ENCODE results near the gene HCAR2.
"Not testable (repeated sequence)": the region's sequence is repeated elsewhere in the genome, so short reads cannot be mapped to it uniquely, and the experiment has no call there.

Gene HCAR2

DNA sequence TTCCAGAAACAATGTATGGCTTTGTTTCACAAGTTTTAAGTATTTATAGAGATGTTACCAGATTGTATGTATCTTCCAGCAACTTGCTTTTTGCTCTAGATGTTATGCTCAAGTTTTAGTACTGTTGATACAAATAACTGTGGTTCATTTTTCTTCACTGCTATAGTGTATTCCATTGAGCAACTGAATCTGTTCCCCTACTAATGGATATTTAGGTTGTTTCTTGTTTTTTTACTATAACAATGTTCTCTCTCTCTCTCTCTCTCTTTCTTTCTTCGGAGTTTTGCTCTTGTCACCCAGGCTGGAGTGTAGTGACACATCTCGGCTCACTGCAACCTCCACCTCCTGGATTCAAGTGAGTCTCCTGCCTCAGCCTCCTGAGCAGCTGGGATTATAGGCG lies 16.6 kb downstream of the HCAR2 start:
- Histone ChIP-seq H3K79me2 (no peaks in the 10 kb centered on the region), H3K9ac (no peak overlapping the region), H3K4me2 (ENCODE audit: low read length) (no peak overlapping the region), H3K4me3 (ENCODE audit: low read depth, low read length) (no peak overlapping the region), H3K36me3 (ENCODE audit: control insufficient read depth, insufficient read depth, low read length) (no peaks in the 10 kb centered on the region), H3K27me3 (ENCODE audit: control insufficient read depth, insufficient read depth, low read length) (no peaks in the 10 kb centered on the region), H3K4me1 (peaks cover 10% of the 10 kb centered on the region), H2AFZ (no peak overlapping the region), H3K27ac (no peak overlapping the region), H3K9me3 (ENCODE audit: control insufficient read depth, low read length) (no peaks in the 10 kb centered on the region)
- no peak for TF ChIP-seq CTCF (IDR thresholded peaks at IDR 0.05)

DNA sequence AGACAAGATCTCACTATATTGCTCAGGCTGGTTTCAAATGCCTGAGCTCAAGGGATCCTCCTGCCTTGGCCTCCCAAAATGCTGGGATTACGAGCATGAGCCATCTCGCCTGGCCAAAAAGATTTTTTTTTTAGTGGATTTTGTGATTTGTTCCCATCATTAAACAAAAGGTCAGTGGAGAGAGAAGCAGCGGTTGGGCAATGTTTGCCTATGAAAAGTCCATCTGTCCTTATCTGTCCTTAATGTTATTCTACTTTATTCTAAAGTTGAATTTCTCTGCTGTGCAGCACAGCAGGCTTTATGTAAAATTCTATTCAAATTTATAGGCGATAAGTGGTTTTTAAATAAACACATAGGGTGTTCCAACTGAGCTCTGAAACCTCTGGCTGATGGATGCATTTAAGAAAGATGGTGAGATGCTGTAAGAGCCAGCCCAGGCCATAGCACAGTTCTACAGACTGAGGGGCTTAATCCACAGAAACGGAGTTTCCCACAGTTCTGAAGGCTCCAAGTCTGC lies 18.8 kb downstream of the HCAR2 start:
- no peak for TF ChIP-seq CTCF (IDR thresholded peaks at IDR 0.05)

GRCh38 chr12:122681814-122682213 lies 21.3 kb downstream of the HCAR2 start:
- no peaks in the 10 kb centered on the region for H3K9me3 ChIP-seq (ENCODE audit: control insufficient read depth, low read length)
- no peak for TF ChIP-seq CTCF (IDR thresholded peaks at IDR 0.05)
- no peak overlapping the region for H2AFZ ChIP-seq
- no peaks in the 10 kb centered on the region for H3K79me2 ChIP-seq
- no peak overlapping the region for H3K27ac ChIP-seq
- H3K4me2 ChIP-seq (ENCODE audit: low read length) = no peak overlapping the region
- H3K4me3 ChIP-seq (ENCODE audit: low read depth, low read length) = no peak overlapping the region
- peaks cover 22% of the 10 kb centered on the region for H3K4me1 ChIP-seq
- H3K36me3 ChIP-seq (ENCODE audit: control insufficient read depth, insufficient read depth, low read length) = no peaks in the 10 kb centered on the region
- no peak overlapping the region for H3K9ac ChIP-seq
- no peaks in the 10 kb centered on the region for H3K27me3 ChIP-seq (ENCODE audit: control insufficient read depth, insufficient read depth, low read length)

More for the DNA sequence above, 18.8 kb downstream of the HCAR2 start:
- no peak overlapping the region for H3K27ac ChIP-seq
- no peak overlapping the region for H3K4me2 ChIP-seq (ENCODE audit: low read length)
- H3K9ac ChIP-seq = no peak overlapping the region
- no peak overlapping the region for H3K4me3 ChIP-seq (ENCODE audit: low read depth, low read length)
- H3K9me3 ChIP-seq (ENCODE audit: control insufficient read depth, low read length) = no peaks in the 10 kb centered on the region
- H3K4me1 ChIP-seq = peaks cover 11% of the 10 kb centered on the region
- no peak overlapping the region for H2AFZ ChIP-seq
- H3K36me3 ChIP-seq (ENCODE audit: control insufficient read depth, insufficient read depth, low read length) = no peaks in the 10 kb centered on the region
- H3K79me2 ChIP-seq = no peaks in the 10 kb centered on the region
- H3K27me3 ChIP-seq (ENCODE audit: control insufficient read depth, insufficient read depth, low read length) = no peaks in the 10 kb centered on the region

GRCh38 chr12:122680989-122681388 lies 22.2 kb downstream of the HCAR2 start:
- H2AFZ ChIP-seq, H3K79me2 ChIP-seq, H3K27ac ChIP-seq: not testable (repeated sequence)

GRCh38 chr12:122676781-122677180 lies 26.4 kb downstream of the HCAR2 start:
- not testable (repeated sequence) for H3K4me3 ChIP-seq (ENCODE audit: low read depth, low read length); H3K27me3 ChIP-seq (ENCODE audit: control insufficient read depth, insufficient read depth, low read length); H3K79me2 ChIP-seq; H3K4me2 ChIP-seq (ENCODE audit: low read length); H3K9me3 ChIP-seq (ENCODE audit: control insufficient read depth, low read length); H3K27ac ChIP-seq; H2AFZ ChIP-seq; H3K36me3 ChIP-seq (ENCODE audit: control insufficient read depth, insufficient read depth, low read length); H3K9ac ChIP-seq
- H3K4me1 ChIP-seq = peaks cover 28% of the 10 kb centered on the region

More at GRCh38 chr12:122680989-122681388, 22.2 kb downstream of the HCAR2 start:
- H3K36me3 ChIP-seq (ENCODE audit: control insufficient read depth, insufficient read depth, low read length); H3K27me3 ChIP-seq (ENCODE audit: control insufficient read depth, insufficient read depth, low read length); H3K9me3 ChIP-seq (ENCODE audit: control insufficient read depth, low read length); H3K9ac ChIP-seq; H3K4me2 ChIP-seq (ENCODE audit: low read length); H3K4me3 ChIP-seq (ENCODE audit: low read depth, low read length): not testable (repeated sequence)
- peaks cover 22% of the 10 kb centered on the region for H3K4me1 ChIP-seq

GRCh38 chr12:122676015-122676414 lies 27.1 kb downstream of the HCAR2 start:
- not testable (repeated sequence) for H3K4me3 ChIP-seq (ENCODE audit: low read depth, low read length); H3K27ac ChIP-seq; H3K79me2 ChIP-seq; H3K9me3 ChIP-seq (ENCODE audit: control insufficient read depth, low read length); H3K27me3 ChIP-seq (ENCODE audit: control insufficient read depth, insufficient read depth, low read length); H2AFZ ChIP-seq; H3K9ac ChIP-seq; H3K4me2 ChIP-seq (ENCODE audit: low read length); H3K36me3 ChIP-seq (ENCODE audit: control insufficient read depth, insufficient read depth, low read length)
- peaks cover 27% of the 10 kb centered on the region for H3K4me1 ChIP-seq
